Measurements from ENCODE around the gene B3GNT9.

DNA sequence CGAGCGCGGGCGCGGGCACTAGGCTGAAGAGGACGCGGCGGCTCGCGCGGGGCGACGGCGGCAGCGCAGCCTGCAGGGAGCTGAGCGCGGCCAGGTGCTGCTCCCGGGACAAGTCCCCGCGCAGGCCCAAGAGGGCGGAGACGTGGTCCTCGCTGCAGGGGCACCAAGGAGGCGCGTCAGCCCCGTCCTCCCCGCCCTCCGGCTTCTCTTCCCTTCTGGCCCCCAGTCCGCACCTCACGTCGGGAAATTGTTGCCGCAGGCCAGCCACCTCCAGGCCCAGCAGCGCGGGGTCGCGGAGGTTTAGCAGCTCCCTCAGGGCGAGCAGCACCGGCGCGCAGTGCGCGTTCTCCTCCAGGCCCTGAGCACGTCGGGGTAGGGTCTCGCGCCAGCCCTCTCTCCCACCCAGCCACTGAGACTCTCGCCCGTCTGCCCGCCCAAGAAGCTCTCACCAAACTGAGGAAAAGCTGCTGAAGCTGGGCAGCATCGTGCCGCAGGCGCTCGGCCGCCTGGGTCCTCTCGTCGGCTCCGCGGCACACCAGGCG, 33.7 kb upstream of the B3GNT9 start:
- TF ChIP-seq CTCF (IDR thresholded peaks at IDR 0.05), result no peak
- TF ChIP-seq POLR2A (IDR thresholded peaks at IDR 0.05), result no peak
